Prostate gland (tissue), 2 donors: ENCODE measurements around the gene NEMP1.

ENCODE experiments used
- POLR2A ChIP-seq: fragments of 450-650 bp; IDR thresholded peaks from one replicate; pipeline ENCODE4 v1.6.1; 2016; ENCODE audit warnings: antibody characterized with exemption, mild to moderate bottlenecking
- POLR2AphosphoS5 ChIP-seq: sonication (generic); formaldehyde crosslinking; IDR thresholded peaks from one replicate; pipeline ENCODE4 v1.6.1; 2017; ENCODE audit warnings: antibody characterized with exemption
- TF ChIP-seq, protein P1 (sequence below), 4 experiments: fragments of 200-600 bp in 2 of 4; fragments of 450-650 bp in 2 of 4; sonication (generic) in 2 of 4; IDR thresholded peaks; 1 replicate in 3 of 4; 2 replicates in 1 of 4; pipeline ENCODE4 v1.5.1; 2016 to 2019; ENCODE audit warnings: antibody characterized with exemption in 4 of 4, mild to moderate bottlenecking in 2 of 4, moderate library complexity in 2 of 4

DNA sequence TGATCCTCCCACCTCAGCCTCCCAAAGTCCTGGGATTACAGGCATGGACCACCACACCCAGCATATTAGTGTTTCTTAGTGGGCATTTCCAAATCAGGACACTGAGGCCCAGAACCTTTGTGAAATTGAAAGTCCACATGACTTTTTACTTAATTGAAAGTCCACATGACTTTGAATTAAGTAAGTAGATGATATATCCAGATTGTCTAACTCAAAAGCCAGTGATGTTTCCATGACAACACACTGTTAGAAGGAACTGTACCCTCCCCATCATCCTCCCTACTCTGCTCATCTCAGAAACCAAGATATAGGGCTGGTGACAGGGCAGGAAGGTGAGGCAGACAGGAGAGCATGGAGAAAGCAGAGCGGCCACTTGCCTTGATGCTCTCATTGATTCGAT, 35.9 kb downstream of the NEMP1 start:
- TF ChIP-seq POLR2AphosphoS5 = no peak
- no peak for TF ChIP-seq POLR2A
- TF ChIP-seq, protein P1, sequence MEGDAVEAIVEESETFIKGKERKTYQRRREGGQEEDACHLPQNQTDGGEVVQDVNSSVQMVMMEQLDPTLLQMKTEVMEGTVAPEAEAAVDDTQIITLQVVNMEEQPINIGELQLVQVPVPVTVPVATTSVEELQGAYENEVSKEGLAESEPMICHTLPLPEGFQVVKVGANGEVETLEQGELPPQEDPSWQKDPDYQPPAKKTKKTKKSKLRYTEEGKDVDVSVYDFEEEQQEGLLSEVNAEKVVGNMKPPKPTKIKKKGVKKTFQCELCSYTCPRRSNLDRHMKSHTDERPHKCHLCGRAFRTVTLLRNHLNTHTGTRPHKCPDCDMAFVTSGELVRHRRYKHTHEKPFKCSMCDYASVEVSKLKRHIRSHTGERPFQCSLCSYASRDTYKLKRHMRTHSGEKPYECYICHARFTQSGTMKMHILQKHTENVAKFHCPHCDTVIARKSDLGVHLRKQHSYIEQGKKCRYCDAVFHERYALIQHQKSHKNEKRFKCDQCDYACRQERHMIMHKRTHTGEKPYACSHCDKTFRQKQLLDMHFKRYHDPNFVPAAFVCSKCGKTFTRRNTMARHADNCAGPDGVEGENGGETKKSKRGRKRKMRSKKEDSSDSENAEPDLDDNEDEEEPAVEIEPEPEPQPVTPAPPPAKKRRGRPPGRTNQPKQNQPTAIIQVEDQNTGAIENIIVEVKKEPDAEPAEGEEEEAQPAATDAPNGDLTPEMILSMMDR (IDR thresholded peaks at IDR 0.05) = no peak
